HEK293 (cell line): ENCODE measurements around the gene DOCK1.

Experiments used
- CTCF ChIA-PET: fragments of 350-600 bp; formaldehyde crosslinking; extraction: SDS; loops from one replicate; lab custom pipeline; 2021; ENCODE audit warnings: antibody characterized with exemption; lab: Yijun Ruan, JAX
- POLR2A ChIA-PET: fragments of 300-600 bp; formaldehyde crosslinking; extraction: SDS; loops from one replicate; lab custom pipeline; 2020; ENCODE audit warnings: antibody characterized with exemption, inconsistent platforms; lab: Yijun Ruan, JAX
- H3K27ac ChIP-seq: fragments of 200-500 bp; sonication (Bioruptor generic); 2 replicates; pipeline ENCODE4 v1.5.1; 2014; ENCODE audit warnings: low read depth, low read length, control low read depth, inconsistent platforms; ENCODE audit errors: extremely low read depth
- H3K36me3 ChIP-seq, 2 experiments: fragments of 200-500 bp in 1 of 2; sonication (Bioruptor generic) in 1 of 2; 1 replicate in 1 of 2; 2 replicates in 1 of 2; pipeline ENCODE4 v1.5.1; 2014 to 2017; ENCODE audit warnings: inconsistent platforms in 2 of 2, low read length in 2 of 2; ENCODE audit not compliant: control insufficient read depth in 2 of 2, insufficient read depth in 1 of 2
- H3K4me1 ChIP-seq: fragments of 200-500 bp; sonication (Bioruptor generic); 2 replicates; pipeline ENCODE4 v1.5.1; 2014; ENCODE audit warnings: mild to moderate bottlenecking, low read length, inconsistent platforms; ENCODE audit not compliant: control insufficient read depth, insufficient read depth
- H3K4me3 ChIP-seq: 2 replicates; pipeline ENCODE4 v1.5.1; 2011; ENCODE audit warnings: low read depth, mild to moderate bottlenecking, control low read depth, low read length, moderate library complexity
- H3K9me3 ChIP-seq: fragments of 200-500 bp; sonication (Bioruptor generic); 2 replicates; pipeline ENCODE4 v1.5.1; 2014; ENCODE audit warnings: low read depth, low read length, inconsistent platforms; ENCODE audit not compliant: control insufficient read depth, insufficient read depth
- BCL11B ChIP-seq: fragments of 450-650 bp; formaldehyde crosslinking; IDR thresholded peaks from 2 replicates; pipeline ENCODE4 v1.5.1; 2016; ENCODE audit warnings: low read depth, missing biosample characterization, missing genetic modification characterization
- GLI2 ChIP-seq: fragments of 450-650 bp; formaldehyde crosslinking; IDR thresholded peaks from 2 replicates; pipeline ENCODE4; 2017; ENCODE audit warnings: missing biosample characterization, missing genetic modification characterization, low read depth, borderline replicate concordance
- MYNN ChIP-seq: fragments of 450-650 bp; formaldehyde crosslinking; IDR thresholded peaks from 2 replicates; pipeline ENCODE4 v1.5.1; 2016; ENCODE audit warnings: missing biosample characterization, missing genetic modification characterization, borderline replicate concordance
- SCRT2 ChIP-seq: fragments of 450-650 bp; formaldehyde crosslinking; IDR thresholded peaks from 2 replicates; pipeline ENCODE4 v1.5.1; 2016; ENCODE audit warnings: missing biosample characterization, missing genetic modification characterization
- ZBTB11 ChIP-seq: fragments of 450-650 bp; formaldehyde crosslinking; conservative IDR thresholded peaks from 2 replicates; pipeline ENCODE4 v1.5.1; 2016; ENCODE audit warnings: low read depth, missing biosample characterization, missing genetic modification characterization
- ZBTB17 ChIP-seq: fragments of 450-650 bp; formaldehyde crosslinking; IDR thresholded peaks from 2 replicates; pipeline ENCODE4 v1.5.1; 2016; ENCODE audit warnings: missing biosample characterization, missing genetic modification characterization
- ZBTB20 ChIP-seq: fragments of 450-650 bp; formaldehyde crosslinking; IDR thresholded peaks from 2 replicates; pipeline ENCODE4 v1.5.1; 2016; ENCODE audit warnings: missing biosample characterization, missing genetic modification characterization
- ZBTB21 ChIP-seq: fragments of 450-650 bp; formaldehyde crosslinking; IDR thresholded peaks from 2 replicates; pipeline ENCODE4 v1.5.1; 2017; ENCODE audit warnings: missing biosample characterization, missing genetic modification characterization
- ZNF10 ChIP-seq: fragments of 450-650 bp; formaldehyde crosslinking; IDR thresholded peaks from 2 replicates; pipeline ENCODE4 v1.5.1; 2017; ENCODE audit warnings: missing biosample characterization, missing genetic modification characterization
- ZNF146 ChIP-seq: fragments of 450-650 bp; formaldehyde crosslinking; IDR thresholded peaks from 2 replicates; pipeline ENCODE4 v1.5.1; 2016; ENCODE audit warnings: missing biosample characterization, missing genetic modification characterization
- ZNF169 ChIP-seq: fragments of 450-650 bp; formaldehyde crosslinking; IDR thresholded peaks from 2 replicates; pipeline ENCODE4 v1.5.1; 2016; ENCODE audit warnings: missing biosample characterization, missing genetic modification characterization
- ZNF248 ChIP-seq: fragments of 450-650 bp; formaldehyde crosslinking; IDR thresholded peaks from 2 replicates; pipeline ENCODE4 v1.5.1; 2017; ENCODE audit warnings: missing biosample characterization, missing genetic modification characterization
- ZNF274 ChIP-seq, 2 experiments: fragments of 200-500 bp in 1 of 2; fragments of 450-650 bp in 1 of 2; sonication (Bioruptor generic) in 1 of 2; formaldehyde crosslinking in 1 of 2; IDR thresholded peaks; 2 replicates each; pipeline versions ENCODE4 v1.5.1 to v1.6.1; 2014 to 2016; ENCODE audit warnings: borderline replicate concordance in 1 of 2, inconsistent platforms in 1 of 2, low read length in 1 of 2, missing biosample characterization in 1 of 2, missing genetic modification characterization in 1 of 2
- ZNF280C ChIP-seq: fragments of 450-650 bp; formaldehyde crosslinking; IDR thresholded peaks from 2 replicates; pipeline ENCODE4 v1.5.1; 2016; ENCODE audit warnings: missing biosample characterization, missing genetic modification characterization
- ZNF324 ChIP-seq: fragments of 450-650 bp; formaldehyde crosslinking; IDR thresholded peaks from 2 replicates; pipeline ENCODE4 v1.5.1; 2016; ENCODE audit warnings: missing biosample characterization, missing genetic modification characterization
- ZNF398 ChIP-seq: fragments of 450-650 bp; formaldehyde crosslinking; IDR thresholded peaks from 2 replicates; pipeline ENCODE4 v1.5.1; 2017; ENCODE audit warnings: missing biosample characterization, missing genetic modification characterization
- ZNF423 ChIP-seq: fragments of 450-650 bp; formaldehyde crosslinking; IDR thresholded peaks from 2 replicates; pipeline ENCODE4 v1.5.1; 2016; ENCODE audit warnings: missing biosample characterization, missing genetic modification characterization
- ZNF514 ChIP-seq: fragments of 450-650 bp; formaldehyde crosslinking; IDR thresholded peaks from 2 replicates; pipeline ENCODE4 v1.5.1; 2016; ENCODE audit warnings: missing biosample characterization, missing genetic modification characterization
- ZNF544 ChIP-seq: fragments of 450-650 bp; formaldehyde crosslinking; IDR thresholded peaks from 2 replicates; pipeline ENCODE4 v1.5.0; 2017; ENCODE audit warnings: missing biosample characterization, missing genetic modification characterization
- ZNF580 ChIP-seq: fragments of 450-650 bp; formaldehyde crosslinking; IDR thresholded peaks from 2 replicates; pipeline ENCODE4 v1.5.1; 2016; ENCODE audit warnings: missing biosample characterization, missing genetic modification characterization
- ZNF623 ChIP-seq: fragments of 450-650 bp; formaldehyde crosslinking; IDR thresholded peaks from 2 replicates; pipeline ENCODE4 v1.5.1; 2016; ENCODE audit warnings: missing biosample characterization, missing genetic modification characterization
- ZNF626 ChIP-seq: fragments of 450-650 bp; sonication (Bioruptor Pico); formaldehyde crosslinking; IDR thresholded peaks from 2 replicates; pipeline ENCODE4 v1.5.1; 2018; ENCODE audit warnings: missing biosample characterization, missing genetic modification characterization, inconsistent platforms
- ZNF830 ChIP-seq: fragments of 450-650 bp; IDR thresholded peaks from 2 replicates; pipeline ENCODE4 v1.5.0; 2018; ENCODE audit warnings: missing biosample characterization, missing genetic modification characterization, low read depth, mild to moderate bottlenecking, moderate library complexity

The DOCK1 gene

GRCh38 chr10:127399668-127400067 is 494.4 kb downstream of the DOCK1 start:
- TF ChIP-seq ZNF146 (tag by site-specific recombination) (no peak), ZBTB11 (tag by site-specific recombination) (no peak), ZNF248 (no peak), GLI2 (tag by site-specific recombination) (no peak), SCRT2 (tag by site-specific recombination) (no peak), ZNF274 (IDR thresholded peaks at IDR 0.05; ENCODE audit: low read length) (no peak), ZNF274 (tag by site-specific recombination; IDR thresholded peaks at IDR 0.05; ENCODE audit: borderline replicate concordance) (no peak), ZNF626 (tag by site-specific recombination) (no peak), ZNF10 (tag by site-specific recombination) (no peak), ZNF169 (tag by site-specific recombination) (no peak), MYNN (tag by site-specific recombination) (no peak), ZNF423 (tag by site-specific recombination) (no peak)
- no peaks in the 10 kb centered on the region for H3K9me3 ChIP-seq
- no peak overlapping the region for H3K4me3 ChIP-seq
- POLR2A ChIA-PET, result no interaction called here
- H3K36me3 ChIP-seq, result no peaks in the 10 kb centered on the region
- no peaks in the 10 kb centered on the region; the same call in 1 of the 2 replicates for H3K4me1 ChIP-seq
- no peak overlapping the region for H3K27ac ChIP-seq
- CTCF ChIA-PET, result interaction anchor here (0.7 kb wide), 1 partner anchor 31 kb away, joined by 3 read pairs; no protein-coding TSS in a partner anchor

GRCh38 chr10:127400216-127400615 is 495.0 kb downstream of the DOCK1 start:
- no peaks in the 10 kb centered on the region for H3K9me3 ChIP-seq
- TF ChIP-seq ZNF626 (tag by site-specific recombination) (no peak), ZNF830 (no peak), ZNF280C (no peak), ZBTB17 (tag by site-specific recombination) (no peak), ZNF623 (tag by site-specific recombination) (no peak)
- H3K4me1 ChIP-seq, result no peaks in the 10 kb centered on the region; the same call in 1 of the 2 replicates
- no peak overlapping the region for H3K4me3 ChIP-seq
- no peak overlapping the region for H3K27ac ChIP-seq
- no peaks in the 10 kb centered on the region for H3K36me3 ChIP-seq
- ChIA-PET CTCF (interaction anchor here (0.7 kb wide), 1 partner anchor 30 kb away, joined by 3 read pairs; no protein-coding TSS in a partner anchor), POLR2A (no interaction called here)

- POLR2A ChIA-PET, result no interaction called here
- no peaks in the 10 kb centered on the region; the same call in 1 of the 2 replicates for H3K4me1 ChIP-seq
- H3K27ac ChIP-seq, result no peak overlapping the region
- no peaks in the 10 kb centered on the region for H3K9me3 ChIP-seq
- no peak overlapping the region for H3K4me3 ChIP-seq
- CTCF ChIA-PET, result no interaction called here
- H3K36me3 ChIP-seq, result no peaks in the 10 kb centered on the region
- TF ChIP-seq ZNF580 (tag by site-specific recombination) (no peak), ZNF398 (tag by site-specific recombination) (no peak), ZNF423 (tag by site-specific recombination) (no peak), ZNF544 (no peak), ZBTB21 (tag by site-specific recombination) (no peak), ZNF623 (tag by site-specific recombination) (no peak), ZBTB20 (tag by site-specific recombination) (no peak), ZNF830 (no peak), BCL11B (no peak), ZNF514 (tag by site-specific recombination) (no peak), ZNF324 (tag by site-specific recombination) (no peak)
Observed at GRCh38 chr10:127402596-127403409, 497.6 kb downstream of the DOCK1 start.
